HEK293T (cell line): Measurements from ENCODE around the gene POLR3B.

Source experiments
- BHLHE40 ChIP-seq: fragments of 450-650 bp; IDR thresholded peaks from 2 replicates; pipeline ENCODE4 v1.6.1; 2016; ENCODE audit warnings: mild to moderate bottlenecking, moderate library complexity, borderline replicate concordance
- FOXK2 ChIP-seq: fragments of 450-650 bp; IDR thresholded peaks from 2 replicates; pipeline ENCODE4 v1.6.1; 2016; ENCODE audit warnings: mild to moderate bottlenecking
- PKNOX1 ChIP-seq: fragments of 450-650 bp; IDR thresholded peaks from 2 replicates; pipeline ENCODE4 v1.6.1; 2016
- SP1 ChIP-seq: fragments of 450-650 bp; IDR thresholded peaks from 2 replicates; pipeline ENCODE4 v1.6.1; 2017

GRCh38 chr12:106495354-106495965, 137.9 kb downstream of the POLR3B start:
- TF ChIP-seq SP1, result no peak
- TF ChIP-seq BHLHE40, result no peak
- TF ChIP-seq PKNOX1, result no peak
- no peak for TF ChIP-seq FOXK2
